C4-2B (cell line): Measurements from ENCODE around the gene CIB4.

Experiments used
- H3K27ac ChIP-seq: fragments of 450-650 bp; 2 replicates; pipeline ENCODE4 v1.5.1; 2017
- ZFX ChIP-seq: fragments of 450-650 bp; IDR thresholded peaks from 2 replicates; pipeline ENCODE4 v1.6.1; 2017
- TF ChIP-seq, protein P1 (sequence below): fragments of 450-650 bp; conservative IDR thresholded peaks from 2 replicates; pipeline ENCODE4 v1.5.1; 2017; ENCODE audit warnings: mild to moderate bottlenecking

CIB4 gene

DNA sequence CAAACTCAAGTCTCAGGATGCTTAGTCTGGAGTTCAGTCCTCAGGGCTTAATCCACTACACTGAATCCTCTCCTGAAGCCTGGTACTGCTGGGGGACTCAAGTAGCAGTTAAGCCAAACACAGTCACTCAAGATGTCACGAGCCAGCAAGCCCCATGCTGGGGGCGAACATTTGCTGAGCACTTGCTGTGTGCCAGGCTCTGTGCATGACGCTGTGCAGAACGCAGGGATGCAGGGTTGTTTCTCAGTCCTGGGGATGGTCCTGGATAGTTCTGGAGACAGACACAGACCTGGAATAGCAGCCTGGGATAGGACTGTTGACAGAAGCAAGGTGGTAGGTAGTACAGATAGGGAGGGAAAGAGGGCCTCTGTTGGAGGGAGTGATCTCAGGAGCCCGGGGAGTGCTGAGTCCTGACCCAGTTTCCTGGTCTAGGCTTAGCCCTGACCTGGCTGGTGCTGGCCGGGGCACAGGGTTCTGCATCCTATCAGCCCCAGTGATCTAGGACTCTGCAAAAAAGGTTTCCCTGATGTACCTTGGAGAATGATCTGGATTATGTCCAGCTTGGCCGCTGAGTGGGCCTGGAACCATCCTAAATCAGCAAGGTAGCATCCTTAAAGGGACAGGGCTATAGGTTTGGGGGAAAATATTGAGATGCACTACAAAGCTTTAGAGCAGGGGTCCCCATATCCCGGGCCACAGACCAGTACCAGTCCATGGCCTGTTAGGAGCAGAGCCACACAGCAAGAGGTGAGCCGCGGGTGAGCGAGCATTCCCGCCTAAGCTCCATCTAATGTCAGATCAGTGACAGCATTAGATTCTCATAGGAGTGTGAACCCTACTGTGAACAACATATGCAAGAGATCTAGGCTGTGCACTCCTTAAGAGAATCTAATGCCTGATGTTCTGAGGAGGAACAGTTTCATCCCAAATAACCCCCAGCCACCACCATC is 108.6 kb downstream of the CIB4 start:
- no peak overlapping the region for H3K27ac ChIP-seq
- TF ChIP-seq, protein P1, sequence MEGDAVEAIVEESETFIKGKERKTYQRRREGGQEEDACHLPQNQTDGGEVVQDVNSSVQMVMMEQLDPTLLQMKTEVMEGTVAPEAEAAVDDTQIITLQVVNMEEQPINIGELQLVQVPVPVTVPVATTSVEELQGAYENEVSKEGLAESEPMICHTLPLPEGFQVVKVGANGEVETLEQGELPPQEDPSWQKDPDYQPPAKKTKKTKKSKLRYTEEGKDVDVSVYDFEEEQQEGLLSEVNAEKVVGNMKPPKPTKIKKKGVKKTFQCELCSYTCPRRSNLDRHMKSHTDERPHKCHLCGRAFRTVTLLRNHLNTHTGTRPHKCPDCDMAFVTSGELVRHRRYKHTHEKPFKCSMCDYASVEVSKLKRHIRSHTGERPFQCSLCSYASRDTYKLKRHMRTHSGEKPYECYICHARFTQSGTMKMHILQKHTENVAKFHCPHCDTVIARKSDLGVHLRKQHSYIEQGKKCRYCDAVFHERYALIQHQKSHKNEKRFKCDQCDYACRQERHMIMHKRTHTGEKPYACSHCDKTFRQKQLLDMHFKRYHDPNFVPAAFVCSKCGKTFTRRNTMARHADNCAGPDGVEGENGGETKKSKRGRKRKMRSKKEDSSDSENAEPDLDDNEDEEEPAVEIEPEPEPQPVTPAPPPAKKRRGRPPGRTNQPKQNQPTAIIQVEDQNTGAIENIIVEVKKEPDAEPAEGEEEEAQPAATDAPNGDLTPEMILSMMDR: no peak
- no peak for TF ChIP-seq ZFX
